H1 (cell line): ENCODE data around the gene OLFML2B. TPM values are rescaled to one million over a fixed set of nuclear protein-coding genes. Genes with fewer than 3 reads are reported as not detected.

ENCODE experiments used
- CTCF ChIA-PET: fragments of 300-600 bp; sonication (Branson Sonifier 250); formaldehyde crosslinking; loops from one replicate; lab custom pipeline; 2021; ENCODE audit not compliant: partially characterized antibody; lab: Charles Lee
- POLR2A ChIA-PET: fragments of 300-600 bp; sonication (Branson Sonifier 250); formaldehyde crosslinking; loops from one replicate; lab custom pipeline; 2021; ENCODE audit warnings: inconsistent platforms; ENCODE audit not compliant: partially characterized antibody; lab: Charles Lee
- DNase-seq, 2 experiments: peaks; one replicate each; pipeline versions ENCODE4 v3.0.0 to v3.0.0-alpha.2; 2010 to 2022; ENCODE audit warnings: low spot score in 2 of 2, low read depth in 1 of 2, mixed read lengths in 1 of 2
- FAIRE-seq: peaks from 2 replicates; lab custom pipeline; 2011; peaks lifted over from hg19 to GRCh38; lab: Jason Lieb, UNC
- H2AFZ ChIP-seq: 2 replicates; pipeline ENCODE4 v1.8.1; 2012; ENCODE audit warnings: low read length, inconsistent platforms
- H2AK5ac ChIP-seq: 2 replicates; pipeline ENCODE4 v1.6.1; 2013; ENCODE audit warnings: low read depth, low read length
- H2BK120ac ChIP-seq: replicated peaks from 2 replicates; pipeline ENCODE3; 2013; ENCODE audit warnings: low read depth, low read length, inconsistent platforms
- H2BK12ac ChIP-seq: 2 replicates; pipeline ENCODE4 v1.6.1; 2013; ENCODE audit warnings: low read depth, low read length
- H2BK15ac ChIP-seq: 2 replicates; pipeline ENCODE4 v1.6.1; 2013; ENCODE audit warnings: low read length
- H2BK20ac ChIP-seq: 2 replicates; pipeline ENCODE4 v1.6.1; 2013; ENCODE audit warnings: low read length
- H2BK5ac ChIP-seq: 2 replicates; pipeline ENCODE4 v1.6.1; 2013; ENCODE audit warnings: low read depth, low read length
- H3K14ac ChIP-seq: 2 replicates; pipeline ENCODE4 v1.6.1; 2013; ENCODE audit warnings: inconsistent platforms; ENCODE audit not compliant: insufficient read length
- H3K18ac ChIP-seq: 2 replicates; pipeline ENCODE4 v1.6.1; 2013; ENCODE audit warnings: low read length; ENCODE audit errors: extremely low read depth
- H3K23ac ChIP-seq: 2 replicates; pipeline ENCODE4 v1.6.1; 2013; ENCODE audit warnings: inconsistent platforms; ENCODE audit not compliant: insufficient read length
- H3K23me2 ChIP-seq: 2 replicates; pipeline ENCODE4 v1.6.1; 2013; ENCODE audit warnings: low read depth, low read length
- H3K27ac ChIP-seq: 2 replicates; pipeline ENCODE4 v1.6.1; 2011; ENCODE audit warnings: low read depth, low read length, inconsistent platforms
- H3K27me3 ChIP-seq, 4 experiments: replicated peaks in 1 of 4; 1 replicate in 1 of 4; 2 replicates in 3 of 4; pipeline versions ENCODE4 v1.6.1 to v1.8.1; 2011 to 2013; ENCODE audit warnings: low read length in 3 of 4, mild to moderate bottlenecking in 3 of 4, inconsistent platforms in 2 of 4, mixed read lengths in 2 of 4, moderate library complexity in 1 of 4; ENCODE audit not compliant: control insufficient read depth in 3 of 4, insufficient read depth in 3 of 4; ENCODE audit errors: extremely low read depth in 1 of 4
- H3K36me3 ChIP-seq, 4 experiments: 2 replicates each; pipeline versions ENCODE4 v1.6.1 to v1.8.1; 2011 to 2013; ENCODE audit warnings: mild to moderate bottlenecking in 4 of 4, low read length in 3 of 4, moderate library complexity in 2 of 4, control low read depth in 1 of 4, inconsistent platforms in 1 of 4; ENCODE audit not compliant: insufficient read depth in 4 of 4, control insufficient read depth in 2 of 4
- H3K4ac ChIP-seq: replicated peaks from 2 replicates; pipeline ENCODE3; 2013; ENCODE audit warnings: low read length, low read depth, mixed read lengths, inconsistent platforms; ENCODE audit not compliant: insufficient read length
- H3K4me1 ChIP-seq, 4 experiments: replicated peaks in 1 of 4; 1 replicate in 1 of 4; 2 replicates in 3 of 4; pipeline versions ENCODE4 v1.6.1 to v1.8.1; 2011 to 2013; ENCODE audit warnings: low read length in 3 of 4, inconsistent platforms in 2 of 4, mixed read lengths in 1 of 4; ENCODE audit not compliant: insufficient read depth in 4 of 4, control insufficient read depth in 3 of 4
- H3K4me2 ChIP-seq, 2 experiments: 2 replicates each; pipeline versions ENCODE4 v1.6.1 to v1.8.1; 2011 to 2013; ENCODE audit warnings: low read depth in 2 of 2, low read length in 2 of 2, control low read depth in 1 of 2, inconsistent platforms in 1 of 2, mild to moderate bottlenecking in 1 of 2; ENCODE audit not compliant: insufficient read depth in 1 of 2
- H3K4me3 ChIP-seq, 4 experiments: fragments of 200-600, 300-600 bp in 1 of 4; sonication (generic), shearing (Covaris generic), sonication (Bioruptor Twin) in 1 of 4; 2 replicates each; pipeline versions ENCODE4 v1.5.1 to v1.8.1; 2011 to 2016; ENCODE audit warnings: low read length in 4 of 4, low read depth in 3 of 4, control low read depth in 2 of 4, inconsistent platforms in 2 of 4, mild to moderate bottlenecking in 2 of 4, mixed read lengths in 1 of 4, moderate library complexity in 1 of 4; ENCODE audit not compliant: insufficient read depth in 2 of 4; ENCODE audit errors: extremely low read depth in 1 of 4
- H3K56ac ChIP-seq: replicated peaks from 2 replicates; pipeline ENCODE3; 2013; ENCODE audit warnings: low read depth, mild to moderate bottlenecking, mixed read lengths, low read length, inconsistent platforms; ENCODE audit not compliant: insufficient read length
- H3K79me1 ChIP-seq: 2 replicates; pipeline ENCODE4 v1.6.1; 2013; ENCODE audit warnings: low read depth, low read length, control low read depth
- H3K79me2 ChIP-seq, 2 experiments: 2 replicates each; pipeline versions ENCODE4 v1.6.1 to v1.8.1; 2012 to 2013; ENCODE audit warnings: low read length in 2 of 2, mild to moderate bottlenecking in 2 of 2, inconsistent platforms in 1 of 2; ENCODE audit not compliant: insufficient read depth in 2 of 2, control insufficient read depth in 1 of 2
- H3K9ac ChIP-seq, 4 experiments: replicated peaks in 1 of 4; 1 replicate in 1 of 4; 2 replicates in 3 of 4; pipeline versions ENCODE4 v1.6.1 to v1.8.1; 2011 to 2013; ENCODE audit warnings: low read depth in 3 of 4, low read length in 3 of 4, control low read depth in 2 of 4, mild to moderate bottlenecking in 2 of 4, moderate library complexity in 2 of 4, inconsistent platforms in 1 of 4; ENCODE audit errors: extremely low read depth in 1 of 4
- H3K9me3 ChIP-seq, 2 experiments: 2 replicates each; pipeline versions ENCODE4 v1.6.1 to v1.8.1; 2012 to 2013; ENCODE audit warnings: mild to moderate bottlenecking in 2 of 2, moderate library complexity in 2 of 2, control low read depth in 1 of 2, inconsistent platforms in 1 of 2, low read depth in 1 of 2, low read length in 1 of 2, mixed read lengths in 1 of 2; ENCODE audit not compliant: insufficient read depth in 2 of 2
- H4K20me1 ChIP-seq, 2 experiments: replicated peaks in 1 of 2; 2 replicates each; pipeline versions ENCODE3 to v1.8.1; 2011 to 2013; ENCODE audit warnings: inconsistent platforms in 2 of 2, low read length in 2 of 2, mild to moderate bottlenecking in 1 of 2; ENCODE audit not compliant: insufficient read depth in 2 of 2, control insufficient read depth in 1 of 2
- H4K5ac ChIP-seq: 2 replicates; pipeline ENCODE4 v1.6.1; 2013; ENCODE audit warnings: low read length, low read depth, mixed read lengths, inconsistent platforms; ENCODE audit not compliant: insufficient read length
- H4K8ac ChIP-seq: 2 replicates; pipeline ENCODE4 v1.8.0; 2013; ENCODE audit warnings: mild to moderate bottlenecking, moderate library complexity, low read length, inconsistent platforms; ENCODE audit not compliant: insufficient read depth; ENCODE audit errors: extremely low read depth
- H4K91ac ChIP-seq: replicated peaks from 2 replicates; pipeline ENCODE3; 2013; ENCODE audit warnings: low read length, mixed read lengths, inconsistent platforms; ENCODE audit not compliant: insufficient read length
- ASH2L ChIP-seq: fragments of 200-600, 300-600 bp; sonication (generic); IDR thresholded peaks from one replicate; pipeline ENCODE4 v1.7.1; 2017; ENCODE audit warnings: low read length
- CBX8 ChIP-seq: fragments of 300-800, 300-1000 bp; sonication (generic); IDR thresholded peaks from 2 replicates; pipeline ENCODE4 v1.7.1; 2016; ENCODE audit warnings: low read depth, low read length, borderline replicate concordance
- CEBPB ChIP-seq: IDR thresholded peaks from 2 replicates; pipeline ENCODE4 v1.6.1; 2012; ENCODE audit warnings: low read depth, low read length
- CHD1 ChIP-seq: IDR thresholded peaks from 2 replicates; pipeline ENCODE4 v1.6.1; 2012; ENCODE audit warnings: low read depth, low read length, improper control_type of control experiment
- CREB1 ChIP-seq: IDR thresholded peaks from 2 replicates; pipeline ENCODE4 v1.6.1; 2012; ENCODE audit warnings: inconsistent platforms
- EP300 ChIP-seq, 2 experiments: IDR thresholded peaks; 1 replicate in 1 of 2; 2 replicates in 1 of 2; pipeline ENCODE4 v1.6.1; 2011 to 2012; ENCODE audit warnings: low read depth in 2 of 2, low read length in 2 of 2, mild to moderate bottlenecking in 2 of 2, borderline replicate concordance in 1 of 2, inconsistent platforms in 1 of 2, moderate library complexity in 1 of 2
- FOSL1 ChIP-seq: IDR thresholded peaks from 2 replicates; pipeline ENCODE4 v1.6.1; 2011; ENCODE audit warnings: mild to moderate bottlenecking, low read depth, low read length, moderate library complexity; ENCODE audit not compliant: insufficient read depth
- GABPA ChIP-seq: IDR thresholded peaks from 2 replicates; pipeline ENCODE4 v1.6.1; 2011; ENCODE audit warnings: mild to moderate bottlenecking, low read length, moderate library complexity, borderline replicate concordance; ENCODE audit not compliant: insufficient read depth
- KDM4A ChIP-seq: IDR thresholded peaks from one replicate; pipeline ENCODE4 v1.7.1; 2012; ENCODE audit warnings: low read depth, mild to moderate bottlenecking, moderate library complexity, low read length, inconsistent platforms; ENCODE audit not compliant: severe bottlenecking
- RFX5 ChIP-seq: IDR thresholded peaks from 2 replicates; pipeline ENCODE4 v1.6.1; 2011; ENCODE audit warnings: low read depth, low read length, improper control_type of control experiment, borderline replicate concordance
- SAP30 ChIP-seq: fragments of 300-600 bp; sonication (generic); IDR thresholded peaks from 2 replicates; pipeline ENCODE4 v1.7.1; 2012; ENCODE audit warnings: low read length, moderate library complexity, mild to moderate bottlenecking, inconsistent platforms; ENCODE audit not compliant: insufficient read depth, insufficient replicate concordance
- SUZ12 ChIP-seq: fragments of 200-600 bp; sonication (generic); IDR thresholded peaks from 2 replicates; pipeline ENCODE4 v1.6.1; 2012; ENCODE audit warnings: mild to moderate bottlenecking, inconsistent platforms, low read length, moderate library complexity, mixed read lengths
- TAF1 ChIP-seq: IDR thresholded peaks from 2 replicates; pipeline ENCODE4 v1.6.1; 2011; ENCODE audit warnings: mild to moderate bottlenecking, low read depth, low read length
- TCF12 ChIP-seq: IDR thresholded peaks from 2 replicates; pipeline ENCODE4 v1.6.1; 2011; ENCODE audit warnings: low read depth, mild to moderate bottlenecking, low read length
- WGBS, 2 experiments: shearing (Covaris generic) in 1 of 2; methylation state at CpG; one replicate each; pipeline versions ENCODE4 v1.1.6 to v1.1.7; 2013 to 2015; ENCODE audit warnings: low lambda C conversion rate in 2 of 2, mixed read lengths in 2 of 2, inconsistent platforms in 1 of 2, low coverage in 1 of 2, missing lambda C conversion rate in 1 of 2; ENCODE audit not compliant: insufficient replicate concordance in 2 of 2, insufficient coverage in 1 of 2, insufficient read length in 1 of 2; ENCODE audit errors: extremely low coverage in 1 of 2, missing lambda C conversion rate in 1 of 2; 5-methylcytosine and 5-hydroxymethylcytosine counted together
- polyA plus RNA-seq, 7 experiments: library from polyadenylated mRNA; depleted of rRNA in 3 of 7; stranded (reverse) in 5 of 7; unstranded in 2 of 7; fragments of >200 nt in 5 of 7; fragments of 200-250 nt in 2 of 7; gene quantifications; 1 replicate in 5 of 7; 2 replicates in 1 of 7; 4 replicates in 1 of 7; pipeline versions ENCODE4 v1.2.1 to v1.2.3, GENCODE V29; 2011 to 2013; ENCODE audit warnings: missing spikeins in 2 of 7, mixed read lengths in 2 of 7
- total RNA-seq: library from RNA; stranded (reverse); fragmentation: NEBNext Ultra II Directional; extraction: Animal tissue kit (Norgen Biotek cat#: 25700); gene quantifications from 2 replicates; pipeline ENCODE4 v1.2.1, GENCODE V29; 2021

The OLFML2B gene
- total and polyA plus RNA-seq, 2 of the 8 experiments (the other 6 are each of a cell fraction or from before 2014, with no cell fraction given), result 6.5 to 10.4 TPM

DNA sequence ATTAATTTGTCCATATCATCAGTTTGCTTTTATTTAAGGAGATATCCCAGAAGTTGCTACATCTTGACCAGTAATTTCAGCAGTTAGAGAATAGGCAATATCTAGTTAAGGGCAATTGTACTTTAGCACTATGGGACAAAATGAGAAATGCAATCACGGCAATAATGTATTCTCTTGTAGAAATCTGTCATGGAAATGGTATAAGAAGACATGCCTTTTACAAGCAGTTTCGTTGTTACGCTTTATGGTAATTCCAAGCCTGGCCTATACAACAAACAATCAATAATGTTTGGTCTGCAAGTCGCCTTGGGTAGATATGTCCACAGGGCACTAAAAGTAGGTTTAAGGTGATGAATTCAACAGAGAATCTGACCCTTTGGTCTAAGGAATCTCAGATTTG, 44.6 kb upstream of the OLFML2B start:
- H3K4ac ChIP-seq, result no peak overlapping the region
- H3K79me1 ChIP-seq, result no peaks in the 10 kb centered on the region
- peaks cover 12% of the 10 kb centered on the region for H3K23me2 ChIP-seq
- peaks cover 0 to 25% of the 10 kb centered on the region in 2 experiments; a peak in 2 of 4 replicates for H3K79me2 ChIP-seq
- POLR2A ChIA-PET, result interaction anchor here (1.0 to 3.1 kb wide), 4 partner anchors 17 to 162 kb away, joined by 3 to 24 read pairs (median 10); no protein-coding TSS in a partner anchor
- no peak overlapping the region for H4K91ac ChIP-seq
- no peak overlapping the region for H2BK5ac ChIP-seq
- no peak overlapping the region for H3K56ac ChIP-seq
- no peak overlapping the region for H3K23ac ChIP-seq
- no peak overlapping the region for H3K14ac ChIP-seq
- H3K18ac ChIP-seq, result no peak overlapping the region
- H3K9ac ChIP-seq, result no peak overlapping the region
- 91% methylated on average over 4 of the region's 4 CpGs; no CpG with 5 or more reads in 1 of the 2 experiments for WGBS, 2 experiments
- no peak for FAIRE-seq
- no peak overlapping the region for H2BK12ac ChIP-seq
- H3K27ac ChIP-seq, result no peak overlapping the region
- no peaks in the 10 kb centered on the region for H3K9me3 ChIP-seq
- peaks cover 6 to 30% (median 14%) of the 10 kb centered on the region in 4 experiments; a peak in 6 of 7 replicates for H3K4me1 ChIP-seq
- no peak overlapping the region for H4K8ac ChIP-seq
- H3K4me3 ChIP-seq, result no peak overlapping the region
- H4K5ac ChIP-seq, result no peak overlapping the region
- peaks cover 0 to 2% of the 10 kb centered on the region in 2 experiments for H4K20me1 ChIP-seq
- H2BK20ac ChIP-seq, result no peak overlapping the region
- no peak overlapping the region; the same call in 1 of the 2 replicates for H2AK5ac ChIP-seq
- no peaks in the 10 kb centered on the region for H3K27me3 ChIP-seq
- H3K36me3 ChIP-seq, result no peaks in the 10 kb centered on the region
- no peak for DNase-seq
- H2AFZ ChIP-seq, result no peak overlapping the region
- H2BK120ac ChIP-seq, result no peak overlapping the region
- H2BK15ac ChIP-seq, result no peak overlapping the region
- CTCF ChIA-PET, result interaction anchor here (0.8 to 2.2 kb wide), 5 partner anchors 8 to 325 kb away, joined by 3 to 9 read pairs (median 3); no protein-coding TSS in a partner anchor
- H3K4me2 ChIP-seq, result peak overlapping the region in 1 of 2 experiments; percentile 98; a peak in 1 of 4 replicates
- TF ChIP-seq SUZ12, result no peak
- no peak for TF ChIP-seq RFX5
- TF ChIP-seq CEBPB, result no peak
- no peak for TF ChIP-seq FOSL1
- TF ChIP-seq KDM4A, result no peak
- TF ChIP-seq GABPA, result no peak
- TF ChIP-seq TAF1, result no peak
- no peak for TF ChIP-seq CBX8
- TF ChIP-seq CREB1, result no peak
- TF ChIP-seq TCF12, result no peak
- no peak for TF ChIP-seq CHD1
- TF ChIP-seq EP300 (IDR thresholded peaks at IDR 0.05; ENCODE audit: borderline replicate concordance in 1 of 2, low read depth in 2 of 2, low read length in 2 of 2), result no peak
- TF ChIP-seq SAP30, result no peak
- TF ChIP-seq ASH2L, result no peak
